Diencephalon (tissue), 1 donor: ENCODE measurements around the gene MAPT. TPM values are rescaled to one million over a fixed set of nuclear protein-coding genes. Genes with fewer than 3 reads are reported as not detected.

Experiments used
- small RNA-seq: library from RNA; depleted of rRNA; stranded (forward); fragments of <200 nt; gene quantifications from one replicate; pipeline ENCODE3, GENCODE V24; 2014
- total RNA-seq: library from RNA; depleted of rRNA; stranded (reverse); fragments of >200 nt; gene quantifications from one replicate; pipeline ENCODE4 v1.2.3, GENCODE V29; 2014

MAPT gene
- 204 TPM for total RNA-seq

GRCh38 chr17:45894022-45894784, at the start of gene MAPT:
Gene MAPT, plus strand, starts transcription at chr17:45894554. Its CDS starts 67,784 bp downstream, at chr17:45962338.

GRCh38 chr17:45844695-45845375, 49.5 kb upstream of the MAPT start, which contains the start of gene SPPL2C:
Gene SPPL2C, plus strand, starts transcription at chr17:45844881. Its CDS starts 26 bp downstream, at chr17:45844907.

GRCh38 chr17:45998987-45999899, 104.9 kb downstream of the MAPT start, which contains the start of gene STH:
Gene STH, plus strand, starts transcription at chr17:45999250. Its CDS starts 30 bp downstream, at chr17:45999280.

Small RNAs within 50 kb of the gene (small RNA-seq; reads per million reads assigned to genes)
- not detected for gene RF00017

Other genes starting within 250 kb of the MAPT start
- gene CRHR1, start 110.2 kb upstream of the MAPT start, total RNA-seq: 6.2 TPM
- not detected for gene SPPL2C, start 49.7 kb upstream of the MAPT start, total RNA-seq
- gene STH, start 104.7 kb downstream of the MAPT start, total RNA-seq: 6.0 TPM